ENCODE measurements around the gene SPRR1A.

Gene SPRR1A

DNA sequence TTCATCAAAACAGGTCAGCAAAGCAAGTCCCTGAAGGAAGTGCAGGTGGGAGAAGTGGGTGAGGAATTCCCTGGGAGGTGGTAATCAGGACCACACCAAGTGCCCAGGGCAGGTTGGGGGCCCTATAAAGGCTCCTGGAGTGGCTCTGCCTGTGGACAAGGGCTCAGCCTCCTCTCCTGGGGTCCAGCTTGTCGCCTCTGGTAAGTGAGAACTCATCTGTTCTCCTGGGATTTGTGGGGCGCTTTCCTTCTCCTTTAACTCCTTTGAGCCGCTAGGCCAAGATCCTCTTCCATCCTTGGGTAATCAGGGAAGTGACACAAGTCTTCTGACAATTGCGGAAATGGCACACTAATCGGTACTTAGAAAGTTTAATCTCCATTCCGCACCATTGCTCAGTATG is 13.4 kb upstream of the SPRR1A start, which contains the start of gene SPRR4:
SPRR4 (plus strand) TSS at position 154 of the 400 bp plus-strand sequence. CDS start 1,243 bp downstream, outside the sequence.
- no peak within 1 kb of the TSS for H4K91ac ChIP-seq (ENCODE audit: low read depth, low read length, poor library complexity)
- H2BK120ac ChIP-seq (ENCODE audit: low read depth, low read length), result no peak within 1 kb of the TSS
- no peaks in the 10 kb centered on the region for H3K9me3 ChIP-seq (replicated peaks in 1 of 2; ENCODE audit: control insufficient read depth in 2 of 2, insufficient read depth in 1 of 2, low read depth in 1 of 2, low read length in 2 of 2)
- H4K8ac ChIP-seq (ENCODE audit: low read depth, low read length), result no peak within 1 kb of the TSS
- no peak within 1 kb of the TSS for H3K4ac ChIP-seq (ENCODE audit: low read length)
- H3K27ac ChIP-seq (replicated peaks; ENCODE audit: low read length), result no peak within 1 kb of the TSS
- H3K36me3 ChIP-seq (replicated peaks in 1 of 2; ENCODE audit: control insufficient read depth in 2 of 2, insufficient read depth in 2 of 2, low read length in 2 of 2), result no peaks in the 10 kb centered on the region
- no peak for DNase-seq (ENCODE audit: low spot score)
- no peaks in the 10 kb centered on the region for H3K4me1 ChIP-seq (ENCODE audit: control insufficient read depth in 2 of 2, insufficient read depth in 1 of 2, low read depth in 1 of 2, low read length in 2 of 2)
- no peak within 1 kb of the TSS for H2BK15ac ChIP-seq (ENCODE audit: low read length)
- H3K23ac ChIP-seq (ENCODE audit: low read depth, low read length, poor library complexity), result no peak within 1 kb of the TSS
- WGBS, 2 donors (ENCODE audit: extremely low coverage in 2 of 2, insufficient read length in 2 of 2, insufficient replicate concordance in 1 of 2), result no CpG with 5 or more reads among the region's 6 CpGs
- no peak within 1 kb of the TSS for H3K18ac ChIP-seq (ENCODE audit: low read length)
- no peak within 1 kb of the TSS for H2AK5ac ChIP-seq (ENCODE audit: low read depth, low read length)
- H3K27me3 ChIP-seq (ENCODE audit: control insufficient read depth in 3 of 3, insufficient read depth in 3 of 3, low read depth in 1 of 3, low read length in 3 of 3), result peaks cover 0 to 4% (median 0%) of the 10 kb centered on the region in 3 experiments
- no peak within 1 kb of the TSS for H3K9ac ChIP-seq (ENCODE audit: low read depth, low read length, poor library complexity)
- H2AFZ ChIP-seq (ENCODE audit: low read length), result no peak within 1 kb of the TSS
- no peak within 1 kb of the TSS for H3K4me2 ChIP-seq (ENCODE audit: insufficient read depth, low read length, poor library complexity, severe bottlenecking)
- H3K4me3 ChIP-seq (ENCODE audit: low read length in 2 of 2), result no peak within 1 kb of the TSS
- no peak within 1 kb of the TSS for H2BK12ac ChIP-seq (ENCODE audit: low read length)
- H3K14ac ChIP-seq (ENCODE audit: low read length), result no peak within 1 kb of the TSS
- H3K79me1 ChIP-seq (ENCODE audit: low read depth, low read length), result no peaks in the 10 kb centered on the region
- no peak within 1 kb of the TSS for H2BK5ac ChIP-seq (ENCODE audit: low read length)

DNA sequence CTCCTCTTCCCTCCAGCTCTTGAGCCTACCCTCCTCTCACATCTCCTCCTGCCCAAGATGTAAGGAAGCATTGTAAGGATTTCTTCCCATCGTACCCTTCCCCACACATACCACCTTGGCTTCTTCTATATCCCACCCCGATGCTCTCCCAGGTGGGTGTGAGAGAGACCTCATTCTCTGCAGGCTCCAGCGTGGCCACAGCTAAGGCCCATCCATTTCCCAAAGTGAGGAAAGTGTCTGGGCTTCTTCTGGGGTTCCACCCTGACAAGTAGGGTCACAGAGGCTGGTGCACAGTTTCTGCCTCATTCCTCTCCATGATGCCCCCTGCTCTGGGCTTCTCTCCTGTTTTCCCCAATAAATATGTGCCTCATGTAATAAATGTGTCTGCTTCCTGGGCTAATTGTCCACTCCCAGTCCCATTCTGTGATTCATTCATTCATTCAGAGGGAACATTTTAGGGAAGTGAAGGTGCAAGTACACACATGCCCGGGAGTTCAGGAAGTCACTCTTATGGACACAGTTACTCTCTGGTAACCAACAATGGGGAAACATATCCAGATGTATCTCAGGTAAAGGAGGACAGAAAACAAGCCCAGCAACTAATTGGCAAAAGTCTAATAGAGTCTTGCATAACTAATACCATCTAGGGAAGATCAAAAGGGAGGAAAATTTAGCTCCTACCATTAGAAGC is 11.5 kb upstream of the SPRR1A start:
- H2BK120ac ChIP-seq (ENCODE audit: low read depth, low read length), result no peak overlapping the region
- no peak overlapping the region for H2BK15ac ChIP-seq (ENCODE audit: low read length)
- H3K14ac ChIP-seq (ENCODE audit: low read length), result no peak overlapping the region
- DNase-seq (ENCODE audit: low spot score), result no peak
- no peak overlapping the region for H3K4me2 ChIP-seq (ENCODE audit: insufficient read depth, low read length, poor library complexity, severe bottlenecking)
- H3K79me1 ChIP-seq (ENCODE audit: low read depth, low read length), result no peaks in the 10 kb centered on the region
- no peak overlapping the region for H2BK12ac ChIP-seq (ENCODE audit: low read length)
- H2AFZ ChIP-seq (ENCODE audit: low read length), result no peak overlapping the region
- no peak overlapping the region for H4K8ac ChIP-seq (ENCODE audit: low read depth, low read length)
- no peak overlapping the region for H4K91ac ChIP-seq (ENCODE audit: low read depth, low read length, poor library complexity)
- H3K4me3 ChIP-seq (ENCODE audit: low read length in 2 of 2), result no peak overlapping the region
- no peak overlapping the region for H3K9ac ChIP-seq (ENCODE audit: low read depth, low read length, poor library complexity)
- no peak overlapping the region for H3K27ac ChIP-seq (replicated peaks; ENCODE audit: low read length)
- no peaks in the 10 kb centered on the region for H3K36me3 ChIP-seq (replicated peaks in 1 of 2; ENCODE audit: control insufficient read depth in 2 of 2, insufficient read depth in 2 of 2, low read length in 2 of 2)
- peaks cover 0 to 4% (median 0%) of the 10 kb centered on the region in 3 experiments for H3K27me3 ChIP-seq (ENCODE audit: control insufficient read depth in 3 of 3, insufficient read depth in 3 of 3, low read depth in 1 of 3, low read length in 3 of 3)
- H3K4ac ChIP-seq (ENCODE audit: low read length), result no peak overlapping the region
- no peak overlapping the region for H3K18ac ChIP-seq (ENCODE audit: low read length)
- WGBS, 2 donors (ENCODE audit: extremely low coverage in 2 of 2, insufficient read length in 2 of 2, insufficient replicate concordance in 1 of 2), result no CpG with 5 or more reads among the region's 4 CpGs
- no peaks in the 10 kb centered on the region for H3K4me1 ChIP-seq (ENCODE audit: control insufficient read depth in 2 of 2, insufficient read depth in 1 of 2, low read depth in 1 of 2, low read length in 2 of 2)
- H2AK5ac ChIP-seq (ENCODE audit: low read depth, low read length), result no peak overlapping the region
- H3K9me3 ChIP-seq (replicated peaks in 1 of 2; ENCODE audit: control insufficient read depth in 2 of 2, insufficient read depth in 1 of 2, low read depth in 1 of 2, low read length in 2 of 2), result no peaks in the 10 kb centered on the region
- H2BK5ac ChIP-seq (ENCODE audit: low read length), result no peak overlapping the region
- no peak overlapping the region for H3K23ac ChIP-seq (ENCODE audit: low read depth, low read length, poor library complexity)

DNA sequence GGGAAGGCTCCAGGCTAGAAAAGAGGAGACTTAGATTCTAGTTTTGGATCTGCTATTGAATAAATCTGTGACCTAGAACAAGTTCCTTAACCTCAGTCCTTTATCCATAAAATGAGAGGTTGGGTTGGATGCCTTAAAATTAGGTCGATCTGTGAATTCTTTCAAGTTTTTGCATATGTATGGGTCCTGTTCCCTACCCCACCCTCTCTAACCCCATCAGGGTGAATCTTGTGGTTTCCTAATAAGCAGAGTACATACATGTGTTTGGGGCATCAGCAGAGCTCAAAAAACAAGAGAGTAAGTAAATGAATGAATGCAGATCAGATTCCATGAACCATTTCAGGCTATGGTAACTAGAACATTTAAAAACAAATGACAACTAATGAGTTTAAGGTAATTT is 7.2 kb upstream of the SPRR1A start:
- Histone ChIP-seq H3K4me3 (ENCODE audit: low read length in 2 of 2) (no peak overlapping the region), H3K14ac (ENCODE audit: low read length) (no peak overlapping the region), H3K27ac (replicated peaks; ENCODE audit: low read length) (no peak overlapping the region), H2BK5ac (ENCODE audit: low read length) (no peak overlapping the region), H2BK120ac (ENCODE audit: low read depth, low read length) (no peak overlapping the region), H3K36me3 (replicated peaks in 1 of 2; ENCODE audit: control insufficient read depth in 2 of 2, insufficient read depth in 2 of 2, low read length in 2 of 2) (no peaks in the 10 kb centered on the region), H2AK5ac (ENCODE audit: low read depth, low read length) (no peak overlapping the region), H3K18ac (ENCODE audit: low read length) (no peak overlapping the region), H3K4me1 (ENCODE audit: control insufficient read depth in 2 of 2, insufficient read depth in 1 of 2, low read depth in 1 of 2, low read length in 2 of 2) (no peaks in the 10 kb centered on the region), H3K27me3 (ENCODE audit: control insufficient read depth in 3 of 3, insufficient read depth in 3 of 3, low read depth in 1 of 3, low read length in 3 of 3) (no peaks in the 10 kb centered on the region), H4K91ac (ENCODE audit: low read depth, low read length, poor library complexity) (no peak overlapping the region), H3K79me1 (ENCODE audit: low read depth, low read length) (no peaks in the 10 kb centered on the region), H2BK15ac (ENCODE audit: low read length) (no peak overlapping the region), H3K4me2 (ENCODE audit: insufficient read depth, low read length, poor library complexity, severe bottlenecking) (no peak overlapping the region), H3K9me3 (replicated peaks in 1 of 2; ENCODE audit: control insufficient read depth in 2 of 2, insufficient read depth in 1 of 2, low read depth in 1 of 2, low read length in 2 of 2) (no peaks in the 10 kb centered on the region), H3K4ac (ENCODE audit: low read length) (no peak overlapping the region), H4K8ac (ENCODE audit: low read depth, low read length) (no peak overlapping the region), H2AFZ (ENCODE audit: low read length) (no peak overlapping the region), H3K23ac (ENCODE audit: low read depth, low read length, poor library complexity) (no peak overlapping the region), H3K9ac (ENCODE audit: low read depth, low read length, poor library complexity) (no peak overlapping the region), H2BK12ac (ENCODE audit: low read length) (no peak overlapping the region)
- DNase-seq (ENCODE audit: low spot score), result no peak
- no CpG with 5 or more reads among the region's 1 CpG for WGBS, 2 donors (ENCODE audit: extremely low coverage in 2 of 2, insufficient read length in 2 of 2, insufficient replicate concordance in 1 of 2)

DNA sequence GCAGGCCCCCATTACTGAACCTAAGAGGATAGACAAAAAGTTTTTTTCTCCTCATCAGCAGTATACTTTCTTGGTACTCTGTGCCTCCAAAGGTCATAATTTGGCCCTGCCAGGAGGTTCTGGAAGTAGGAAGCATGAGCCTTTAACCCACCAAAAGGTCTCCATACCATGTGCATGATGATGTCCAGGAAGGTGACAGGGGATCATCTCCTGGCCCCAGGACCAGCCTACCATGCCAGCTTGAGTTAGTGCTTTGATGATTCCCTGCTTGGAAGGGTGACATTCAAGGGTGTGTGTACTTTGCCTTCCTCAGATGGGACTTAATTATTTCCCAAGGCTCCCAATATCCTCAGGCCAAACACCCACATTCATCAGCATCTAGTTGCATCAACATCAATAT is 6.3 kb upstream of the SPRR1A start:
- Histone ChIP-seq H3K9ac (ENCODE audit: low read depth, low read length, poor library complexity) (no peak overlapping the region), H4K8ac (ENCODE audit: low read depth, low read length) (no peak overlapping the region), H3K14ac (ENCODE audit: low read length) (no peak overlapping the region), H2BK12ac (ENCODE audit: low read length) (no peak overlapping the region), H3K9me3 (replicated peaks in 1 of 2; ENCODE audit: control insufficient read depth in 2 of 2, insufficient read depth in 1 of 2, low read depth in 1 of 2, low read length in 2 of 2) (no peaks in the 10 kb centered on the region), H3K27me3 (ENCODE audit: control insufficient read depth in 3 of 3, insufficient read depth in 3 of 3, low read depth in 1 of 3, low read length in 3 of 3) (no peaks in the 10 kb centered on the region), H3K4ac (ENCODE audit: low read length) (no peak overlapping the region), H2BK5ac (ENCODE audit: low read length) (no peak overlapping the region), H2AFZ (ENCODE audit: low read length) (no peak overlapping the region), H3K4me2 (ENCODE audit: insufficient read depth, low read length, poor library complexity, severe bottlenecking) (no peak overlapping the region), H3K27ac (replicated peaks; ENCODE audit: low read length) (no peak overlapping the region), H2AK5ac (ENCODE audit: low read depth, low read length) (no peak overlapping the region), H2BK120ac (ENCODE audit: low read depth, low read length) (no peak overlapping the region), H4K91ac (ENCODE audit: low read depth, low read length, poor library complexity) (no peak overlapping the region), H3K18ac (ENCODE audit: low read length) (no peak overlapping the region), H3K4me3 (ENCODE audit: low read length in 2 of 2) (no peak overlapping the region), H3K79me1 (ENCODE audit: low read depth, low read length) (no peaks in the 10 kb centered on the region), H3K36me3 (replicated peaks in 1 of 2; ENCODE audit: control insufficient read depth in 2 of 2, insufficient read depth in 2 of 2, low read length in 2 of 2) (no peaks in the 10 kb centered on the region), H2BK15ac (ENCODE audit: low read length) (no peak overlapping the region), H3K4me1 (ENCODE audit: control insufficient read depth in 2 of 2, insufficient read depth in 1 of 2, low read depth in 1 of 2, low read length in 2 of 2) (no peaks in the 10 kb centered on the region), H3K23ac (ENCODE audit: low read depth, low read length, poor library complexity) (no peak overlapping the region)
- no peak for DNase-seq (ENCODE audit: low spot score)
